ENCODE measurements around the gene XYLT1. TPM values are rescaled to one million over a fixed set of nuclear protein-coding genes. Genes with fewer than 3 reads are reported as not detected.

Gene XYLT1
- total and polyA plus RNA-seq, 2 of the 8 experiments (the other 6 are each of a cell fraction or from before 2014, with no cell fraction given): 6.6 to 25.4 TPM

DNA sequence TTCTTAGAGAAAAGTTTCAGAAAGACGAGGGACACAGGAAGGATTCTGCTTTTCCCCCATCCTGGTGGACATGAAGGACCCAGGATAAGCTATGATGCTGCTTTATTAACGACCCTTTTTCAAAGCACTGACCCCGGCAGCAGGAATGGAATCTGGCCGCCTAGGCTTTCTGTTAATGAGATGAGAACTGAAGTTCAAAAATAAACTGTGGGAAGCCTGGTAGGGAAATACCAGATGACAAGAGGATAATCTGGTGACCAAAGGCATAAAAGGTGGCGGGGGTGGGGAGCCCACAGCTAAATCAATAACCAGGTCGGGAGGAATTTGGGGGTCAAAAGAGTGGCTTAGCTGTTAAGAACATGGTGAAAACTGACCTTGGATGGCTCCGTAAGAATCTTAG, 171.0 kb downstream of the XYLT1 start (continued):
- TF ChIP-seq SAP30 (IDR thresholded peaks at IDR 0.05; ENCODE audit: insufficient read depth, insufficient replicate concordance, low read length): no peak
- no peak for TF ChIP-seq POLR2A (IDR thresholded peaks at IDR 0.05; ENCODE audit: control extremely low read depth in 1 of 2, low read depth in 2 of 2, low read length in 2 of 2)
- no peak for TF ChIP-seq CHD2 (IDR thresholded peaks at IDR 0.05; ENCODE audit: low read length)
- TF ChIP-seq POLR2AphosphoS5 (IDR thresholded peaks at IDR 0.05; ENCODE audit: low read depth, low read length): no peak
- TF ChIP-seq GABPA (IDR thresholded peaks at IDR 0.05; ENCODE audit: borderline replicate concordance, insufficient read depth, low read length): no peak
- no peak for TF ChIP-seq BRCA1 (IDR thresholded peaks at IDR 0.05; ENCODE audit: low read depth, low read length)

Measured in H1 (cell line).